ENCODE results near the gene GSX2. TPM values are rescaled to one million over a fixed set of nuclear protein-coding genes. Genes with fewer than 3 reads are reported as not detected.

Gene GSX2
- total RNA-seq, 1 donor from 2014 or later = not detected

DNA sequence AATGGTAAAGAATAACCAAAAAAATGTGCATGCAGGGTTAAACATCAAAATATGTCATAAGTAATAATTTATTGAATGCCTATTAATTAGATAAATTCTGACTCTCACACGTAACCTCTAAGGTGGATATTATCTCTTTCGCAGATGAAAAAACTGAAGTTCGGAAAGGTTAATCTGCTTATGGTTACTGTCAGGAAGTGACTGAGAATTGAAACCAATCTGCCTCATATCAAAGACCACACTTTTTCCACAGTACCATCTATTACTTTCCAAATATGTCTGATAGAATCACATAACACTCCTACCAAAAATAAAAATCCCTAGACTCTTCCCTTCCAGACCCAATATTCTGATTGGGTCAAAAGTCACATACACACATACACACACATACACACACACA lies 41.8 kb upstream of the GSX2 start:
- H3K36me3 ChIP-seq = no peaks in the 10 kb centered on the region
- H3K4me3 ChIP-seq = no peak overlapping the region
- no peaks in the 10 kb centered on the region for H3K27me3 ChIP-seq
- intact Hi-C loops (cut with DNase I) = no loop called here
- TF ChIP-seq, protein P1, sequence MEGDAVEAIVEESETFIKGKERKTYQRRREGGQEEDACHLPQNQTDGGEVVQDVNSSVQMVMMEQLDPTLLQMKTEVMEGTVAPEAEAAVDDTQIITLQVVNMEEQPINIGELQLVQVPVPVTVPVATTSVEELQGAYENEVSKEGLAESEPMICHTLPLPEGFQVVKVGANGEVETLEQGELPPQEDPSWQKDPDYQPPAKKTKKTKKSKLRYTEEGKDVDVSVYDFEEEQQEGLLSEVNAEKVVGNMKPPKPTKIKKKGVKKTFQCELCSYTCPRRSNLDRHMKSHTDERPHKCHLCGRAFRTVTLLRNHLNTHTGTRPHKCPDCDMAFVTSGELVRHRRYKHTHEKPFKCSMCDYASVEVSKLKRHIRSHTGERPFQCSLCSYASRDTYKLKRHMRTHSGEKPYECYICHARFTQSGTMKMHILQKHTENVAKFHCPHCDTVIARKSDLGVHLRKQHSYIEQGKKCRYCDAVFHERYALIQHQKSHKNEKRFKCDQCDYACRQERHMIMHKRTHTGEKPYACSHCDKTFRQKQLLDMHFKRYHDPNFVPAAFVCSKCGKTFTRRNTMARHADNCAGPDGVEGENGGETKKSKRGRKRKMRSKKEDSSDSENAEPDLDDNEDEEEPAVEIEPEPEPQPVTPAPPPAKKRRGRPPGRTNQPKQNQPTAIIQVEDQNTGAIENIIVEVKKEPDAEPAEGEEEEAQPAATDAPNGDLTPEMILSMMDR (IDR thresholded peaks at IDR 0.05) = no peak
- no peaks in the 10 kb centered on the region for H3K9me3 ChIP-seq
- H3K27ac ChIP-seq = no peak overlapping the region
- H3K4me1 ChIP-seq = peaks cover 0 to 38% of the 10 kb centered on the region in 2 donors
- DNase-seq (ENCODE audit: low spot score in 2 of 2) = no peak

DNA sequence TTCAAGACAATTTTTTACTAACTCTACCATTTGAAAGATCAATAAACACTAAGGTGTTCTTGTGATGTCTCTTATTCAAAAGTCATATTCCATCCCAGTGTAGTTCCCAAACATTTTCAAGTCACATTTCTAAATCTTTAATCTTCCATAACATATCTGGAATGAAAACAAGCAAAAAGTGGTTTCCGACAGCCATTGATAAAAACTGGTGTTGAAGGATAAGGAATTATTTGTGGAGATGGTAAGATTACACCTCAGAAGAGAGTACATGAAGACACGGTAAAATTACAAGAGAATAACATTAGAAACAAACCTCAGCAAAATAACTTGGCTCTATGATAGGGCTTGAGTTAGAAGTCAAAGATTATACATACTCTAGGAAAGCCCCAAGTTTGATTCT lies 39.8 kb upstream of the GSX2 start:
- peaks cover 0 to 37% of the 10 kb centered on the region in 2 donors for H3K4me1 ChIP-seq
- H3K4me3 ChIP-seq = peak overlapping the region in 1 of 2 donors; percentile 9
- H3K27ac ChIP-seq = no peak overlapping the region
- no peaks in the 10 kb centered on the region for H3K9me3 ChIP-seq
- intact Hi-C loops (cut with DNase I) = loop anchor here (10.0 kb wide), 2 partner anchors 695 to 1345 kb away; partner anchors contain the start of gene SCFD2
- TF ChIP-seq, protein P1 (IDR thresholded peaks at IDR 0.05) = no peak
- DNase-seq (ENCODE audit: low spot score in 2 of 2) = no peak
- H3K27me3 ChIP-seq = no peaks in the 10 kb centered on the region
- H3K36me3 ChIP-seq = no peaks in the 10 kb centered on the region

DNA sequence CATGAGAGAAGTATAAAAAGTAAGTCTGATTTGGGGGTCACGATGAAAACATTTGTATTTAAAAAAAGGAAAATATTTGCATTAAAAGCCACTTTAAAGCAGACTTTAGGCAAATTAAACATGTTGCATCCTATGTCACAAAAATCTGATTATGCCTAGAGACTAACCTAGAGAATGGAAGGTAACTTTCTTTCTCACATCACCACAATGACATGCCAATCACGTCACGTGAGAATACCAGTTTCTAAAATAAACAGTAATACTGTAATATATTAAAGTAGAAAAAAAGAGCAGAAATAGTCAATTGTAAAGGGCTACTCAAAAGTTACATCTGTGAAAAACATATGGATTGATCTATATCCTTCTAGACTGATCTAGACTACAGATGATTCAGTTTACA lies 38.9 kb upstream of the GSX2 start:
- intact Hi-C loops (cut with DNase I) = loop anchor here (10.0 kb wide), 2 partner anchors 696 to 1346 kb away; partner anchors contain the start of gene SCFD2

DNA sequence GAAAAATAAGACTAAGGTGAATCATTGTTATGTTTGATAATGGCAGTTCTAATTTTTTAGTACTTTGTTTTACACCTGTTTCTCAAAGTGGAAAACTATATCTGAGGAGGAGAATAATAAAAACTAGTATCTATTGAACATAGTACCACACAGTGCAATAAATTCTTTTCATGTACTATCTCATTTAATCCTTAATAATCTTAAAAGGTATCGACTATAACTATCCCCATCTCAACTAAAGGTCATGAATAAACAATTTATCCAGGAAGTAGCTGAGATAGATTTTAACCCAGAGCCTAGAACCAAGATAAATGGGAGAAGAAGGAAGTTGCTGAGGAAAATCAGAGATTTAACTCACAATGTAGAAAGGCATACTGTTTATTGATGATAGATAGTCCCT lies 38.1 kb upstream of the GSX2 start:
- TF ChIP-seq, protein P1 (IDR thresholded peaks at IDR 0.05) = no peak
- no peaks in the 10 kb centered on the region for H3K9me3 ChIP-seq
- H3K27ac ChIP-seq = no peak overlapping the region
- DNase-seq (ENCODE audit: low spot score in 2 of 2) = no peak
- peaks cover 0 to 48% of the 10 kb centered on the region in 2 donors for H3K4me1 ChIP-seq
- no peaks in the 10 kb centered on the region for H3K27me3 ChIP-seq
- H3K36me3 ChIP-seq = no peaks in the 10 kb centered on the region
- intact Hi-C loops (cut with DNase I) = loop anchor here (10.0 kb wide), 2 partner anchors 697 to 1347 kb away; partner anchors contain the start of gene SCFD2
- H3K4me3 ChIP-seq = peak overlapping the region; percentile 90 to 99

More for the DNA sequence above, 38.9 kb upstream of the GSX2 start:
- Histone ChIP-seq H3K9me3 (no peaks in the 10 kb centered on the region), H3K36me3 (no peaks in the 10 kb centered on the region), H3K4me1 (peaks cover 0 to 46% of the 10 kb centered on the region in 2 donors), H3K4me3 (peak overlapping the region; percentile 90 to 99), H3K27me3 (no peaks in the 10 kb centered on the region), H3K27ac (no peak overlapping the region)
- no peak for DNase-seq (ENCODE audit: low spot score in 2 of 2)
- TF ChIP-seq, protein P1 (IDR thresholded peaks at IDR 0.05) = no peak

DNA sequence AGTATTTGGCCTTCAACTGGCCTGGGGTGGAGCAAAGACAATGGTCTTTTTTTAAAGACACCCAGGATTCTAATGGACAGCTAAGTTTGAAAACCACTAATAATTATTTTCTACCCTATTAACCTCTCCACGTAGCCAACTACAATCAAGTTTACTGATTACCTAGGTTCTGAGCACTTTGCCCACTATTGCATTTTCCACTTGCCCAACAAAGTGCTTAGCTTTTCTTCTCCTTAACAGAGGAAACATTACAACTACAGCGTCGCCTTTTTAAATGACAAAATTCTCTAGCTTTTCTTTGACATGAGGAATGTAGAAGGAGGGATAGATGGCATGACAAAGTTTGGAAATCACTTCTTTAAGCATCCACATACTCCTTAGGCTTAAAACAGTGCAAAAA lies 37.6 kb upstream of the GSX2 start:
- H3K4me3 ChIP-seq = peak overlapping the region; percentile 90 to 99
- H3K27ac ChIP-seq = peak overlapping the region in 1 of 2 donors; percentile 96
- no peaks in the 10 kb centered on the region for H3K27me3 ChIP-seq
- H3K9me3 ChIP-seq = no peaks in the 10 kb centered on the region
- peaks cover 0 to 45% of the 10 kb centered on the region in 2 donors for H3K4me1 ChIP-seq
- no peaks in the 10 kb centered on the region for H3K36me3 ChIP-seq
- TF ChIP-seq, protein P1 (IDR thresholded peaks at IDR 0.05) = no peak
- no peak for DNase-seq (ENCODE audit: low spot score in 2 of 2)
- intact Hi-C loops (cut with DNase I) = loop anchor here (10.0 kb wide), 2 partner anchors 698 to 1348 kb away; partner anchors contain the start of gene SCFD2
